Spleen (tissue), 7 donors: Measurements from ENCODE around the gene PPP3CA.

Experiments
- POLR2A ChIP-seq, 3 donors: fragments of 450-650 bp; IDR thresholded peaks; one replicate each; pipeline ENCODE4 v1.5.1; 2017; ENCODE audit warnings: antibody characterized with exemption in 3 of 3, mild to moderate bottlenecking in 1 of 3
- POLR2AphosphoS5 ChIP-seq, 3 donors: sonication (generic); formaldehyde crosslinking; IDR thresholded peaks; one replicate each; pipeline ENCODE4 v1.5.1; 2017; ENCODE audit warnings: antibody characterized with exemption in 3 of 3
- TF ChIP-seq, protein P1 (sequence below), 11 experiments: fragments of 200-600 bp in 7 of 11; fragments of 450-650 bp in 4 of 11; sonication (generic) in 4 of 11; IDR thresholded peaks in 8 of 11; conservative IDR thresholded peaks in 3 of 11; 1 replicate in 7 of 11; 2 replicates in 4 of 11; pipeline versions ENCODE4 v1.4.0 to v1.8.0; 2016 to 2021; ENCODE audit warnings: antibody characterized with exemption in 11 of 11, inconsistent platforms in 4 of 11, mild to moderate bottlenecking in 1 of 11
- donor health status: DM: no; HTN: no; CAD: no; lungs with moderate emphysema.
- donor health status: DM: no; HTN: no; CAD: no.
- donor health status: DM: no; HTN: no; CAD: no.

- TF ChIP-seq, protein P1, sequence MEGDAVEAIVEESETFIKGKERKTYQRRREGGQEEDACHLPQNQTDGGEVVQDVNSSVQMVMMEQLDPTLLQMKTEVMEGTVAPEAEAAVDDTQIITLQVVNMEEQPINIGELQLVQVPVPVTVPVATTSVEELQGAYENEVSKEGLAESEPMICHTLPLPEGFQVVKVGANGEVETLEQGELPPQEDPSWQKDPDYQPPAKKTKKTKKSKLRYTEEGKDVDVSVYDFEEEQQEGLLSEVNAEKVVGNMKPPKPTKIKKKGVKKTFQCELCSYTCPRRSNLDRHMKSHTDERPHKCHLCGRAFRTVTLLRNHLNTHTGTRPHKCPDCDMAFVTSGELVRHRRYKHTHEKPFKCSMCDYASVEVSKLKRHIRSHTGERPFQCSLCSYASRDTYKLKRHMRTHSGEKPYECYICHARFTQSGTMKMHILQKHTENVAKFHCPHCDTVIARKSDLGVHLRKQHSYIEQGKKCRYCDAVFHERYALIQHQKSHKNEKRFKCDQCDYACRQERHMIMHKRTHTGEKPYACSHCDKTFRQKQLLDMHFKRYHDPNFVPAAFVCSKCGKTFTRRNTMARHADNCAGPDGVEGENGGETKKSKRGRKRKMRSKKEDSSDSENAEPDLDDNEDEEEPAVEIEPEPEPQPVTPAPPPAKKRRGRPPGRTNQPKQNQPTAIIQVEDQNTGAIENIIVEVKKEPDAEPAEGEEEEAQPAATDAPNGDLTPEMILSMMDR (IDR thresholded peaks at IDR 0.05 in 8 of 11, conservative IDR thresholded peaks at IDR 0.05 in 3 of 11): no peak
- no peak for TF ChIP-seq POLR2A (IDR thresholded peaks at IDR 0.05)
- TF ChIP-seq POLR2AphosphoS5 (IDR thresholded peaks at IDR 0.05): no peak
These were observed 194.8 kb downstream of the PPP3CA start for GRCh38 chr4:101152521-101152920.
